Panc1 (cell line): ENCODE measurements around the gene DHRSX. TPM values are rescaled to one million over a fixed set of nuclear protein-coding genes. Genes with fewer than 3 reads are reported as not detected.

Experiments
- ATAC-seq: fragments of 200-7000 bp; cut with Tn5 transposase; 2 replicates; pipeline ENCODE4 v1.9.1; 2020; ENCODE audit warnings: mild to moderate bottlenecking, moderate library complexity
- BruUV-seq: library from RNA; stranded (reverse); fragments of 400-500 nt; replicated peaks from 2 replicates; lab custom pipeline; 2021; lab: Mats Ljungman, UMichigan
- CTCF ChIA-PET: fragments of 300-600 bp; sonication (Branson Sonifier 250); formaldehyde crosslinking; loops from one replicate; lab custom pipeline; 2022; ENCODE audit warnings: antibody characterized with exemption; lab: Charles Lee
- POLR2A ChIA-PET: fragments of 300-600 bp; sonication (Branson Sonifier 250); formaldehyde crosslinking; loops from one replicate; lab custom pipeline; 2022; ENCODE audit warnings: antibody characterized with exemption; lab: Charles Lee
- DNase-seq: peaks from one replicate; pipeline ENCODE4 v3.0.0-alpha.2; 2010; ENCODE audit warnings: low read depth, low spot score
- H3K27ac ChIP-seq: 2 replicates; pipeline ENCODE4 v1.5.1; 2011; ENCODE audit warnings: mild to moderate bottlenecking, low read length, inconsistent platforms
- H3K27me3 ChIP-seq: fragments of 200-500 bp; sonication (Bioruptor generic); 2 replicates; pipeline ENCODE4 v1.6.0; 2014; ENCODE audit warnings: low read length, inconsistent platforms; ENCODE audit not compliant: control insufficient read depth, insufficient read depth
- H3K36me3 ChIP-seq: fragments of 200-500 bp; sonication (Bioruptor generic); 2 replicates; pipeline ENCODE4 v1.5.1; 2014; ENCODE audit warnings: inconsistent platforms, mild to moderate bottlenecking, low read length, moderate library complexity; ENCODE audit not compliant: control insufficient read depth, insufficient read depth
- H3K4me1 ChIP-seq: 2 replicates; pipeline ENCODE4 v1.5.1; 2011; ENCODE audit warnings: inconsistent platforms, mild to moderate bottlenecking, low read length, moderate library complexity; ENCODE audit not compliant: control insufficient read depth, insufficient read depth
- H3K4me3 ChIP-seq, 2 experiments: 2 replicates each; pipeline ENCODE4 v1.5.1; 2011 to 2012; ENCODE audit warnings: low read depth in 2 of 2, low read length in 2 of 2, mild to moderate bottlenecking in 2 of 2, inconsistent platforms in 1 of 2, moderate library complexity in 1 of 2
- H3K9me3 ChIP-seq: fragments of 200-500 bp; sonication (Bioruptor generic); 2 replicates; pipeline ENCODE4 v1.5.1; 2014; ENCODE audit warnings: low read depth, mild to moderate bottlenecking, inconsistent platforms, low read length, moderate library complexity; ENCODE audit not compliant: control insufficient read depth, insufficient read depth
- POLR2AphosphoS5 ChIP-seq: IDR thresholded peaks from 2 replicates; pipeline ENCODE4 v1.6.1; 2012; ENCODE audit warnings: mild to moderate bottlenecking, low read depth, low read length, moderate library complexity
- SIN3A ChIP-seq: IDR thresholded peaks from 2 replicates; pipeline ENCODE4 v1.6.1; 2012; ENCODE audit warnings: low read depth, mild to moderate bottlenecking, low read length, moderate library complexity, borderline replicate concordance; ENCODE audit not compliant: insufficient read depth
- TCF7L2 ChIP-seq: IDR thresholded peaks from 2 replicates; pipeline ENCODE4 v1.6.1; 2011; ENCODE audit warnings: mild to moderate bottlenecking, low read depth, low read length, inconsistent platforms
- in situ Hi-C: cut with HindIII; loops from 2 replicates; pipeline ENCODE4 v1.10.0; 2016; ENCODE audit warnings: low sequenced_read_pairs, low pct_unique_long_range_greater_than_20kb
- intact Hi-C: fragments of 100-400 bp; cut with micrococcal nuclease; formaldehyde crosslinking; loops from one replicate; pipeline ENCODE4 v1.10.0; 2022; ENCODE audit not compliant: unreplicated experiment
- total RNA-seq: library from RNA; stranded (reverse); gene quantifications from one replicate; pipeline ENCODE4 v1.2.1, GENCODE V29; 2021; ENCODE audit not compliant: unreplicated experiment
- TF ChIP-seq, protein P1 (sequence below), 2 experiments: IDR thresholded peaks; 2 replicates each; pipeline ENCODE4 v1.6.1; 2011 to 2012; ENCODE audit warnings: low read depth in 2 of 2, control low read depth in 1 of 2, low read length in 1 of 2, mild to moderate bottlenecking in 1 of 2, moderate library complexity in 1 of 2; ENCODE audit not compliant: insufficient read depth in 1 of 2
- TF ChIP-seq, protein P2 (sequence below): fragments of 450-650 bp; IDR thresholded peaks from 2 replicates; pipeline ENCODE4 v1.5.1; 2017; ENCODE audit warnings: mild to moderate bottlenecking

The DHRSX gene
- total RNA-seq, 1 experiment from 2014 or later, result 20.1 TPM

DNA sequence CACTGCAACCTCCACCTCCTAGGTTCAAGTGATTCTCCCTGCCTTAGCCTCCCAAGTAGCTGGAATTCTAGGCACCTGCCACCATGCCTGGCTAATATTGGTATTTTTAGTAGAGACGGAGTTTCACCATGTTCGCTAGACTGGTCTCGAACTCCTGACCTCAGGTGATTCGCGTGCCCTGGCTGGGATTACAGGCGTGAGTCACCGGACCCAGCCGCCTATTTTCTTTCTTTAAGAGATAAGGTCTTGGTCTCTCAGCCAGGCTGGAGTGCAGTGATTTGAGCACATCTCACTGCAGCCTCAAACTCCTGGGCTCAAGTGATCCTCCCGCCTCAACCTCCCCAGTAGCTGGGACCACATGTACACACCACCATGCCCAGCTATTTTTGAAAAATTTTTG is 166.5 kb downstream of the DHRSX start:
- ChIA-PET CTCF (no interaction called here), POLR2A (no interaction called here)
- Histone ChIP-seq H3K36me3 (no peaks in the 10 kb centered on the region), H3K9me3 (no peaks in the 10 kb centered on the region), H3K4me3 (no peak overlapping the region), H3K27ac (no peak overlapping the region), H3K27me3 (no peaks in the 10 kb centered on the region), H3K4me1 (no peaks in the 10 kb centered on the region)
- BruUV-seq, result no TSS peak
- no peak for ATAC-seq
- in situ Hi-C loops, result no loop called here
- no peak for DNase-seq
- intact Hi-C loops, result no loop called here
- no peak for TF ChIP-seq SIN3A
- no peak for TF ChIP-seq POLR2AphosphoS5
- no peak for TF ChIP-seq TCF7L2
- TF ChIP-seq, protein P1, sequence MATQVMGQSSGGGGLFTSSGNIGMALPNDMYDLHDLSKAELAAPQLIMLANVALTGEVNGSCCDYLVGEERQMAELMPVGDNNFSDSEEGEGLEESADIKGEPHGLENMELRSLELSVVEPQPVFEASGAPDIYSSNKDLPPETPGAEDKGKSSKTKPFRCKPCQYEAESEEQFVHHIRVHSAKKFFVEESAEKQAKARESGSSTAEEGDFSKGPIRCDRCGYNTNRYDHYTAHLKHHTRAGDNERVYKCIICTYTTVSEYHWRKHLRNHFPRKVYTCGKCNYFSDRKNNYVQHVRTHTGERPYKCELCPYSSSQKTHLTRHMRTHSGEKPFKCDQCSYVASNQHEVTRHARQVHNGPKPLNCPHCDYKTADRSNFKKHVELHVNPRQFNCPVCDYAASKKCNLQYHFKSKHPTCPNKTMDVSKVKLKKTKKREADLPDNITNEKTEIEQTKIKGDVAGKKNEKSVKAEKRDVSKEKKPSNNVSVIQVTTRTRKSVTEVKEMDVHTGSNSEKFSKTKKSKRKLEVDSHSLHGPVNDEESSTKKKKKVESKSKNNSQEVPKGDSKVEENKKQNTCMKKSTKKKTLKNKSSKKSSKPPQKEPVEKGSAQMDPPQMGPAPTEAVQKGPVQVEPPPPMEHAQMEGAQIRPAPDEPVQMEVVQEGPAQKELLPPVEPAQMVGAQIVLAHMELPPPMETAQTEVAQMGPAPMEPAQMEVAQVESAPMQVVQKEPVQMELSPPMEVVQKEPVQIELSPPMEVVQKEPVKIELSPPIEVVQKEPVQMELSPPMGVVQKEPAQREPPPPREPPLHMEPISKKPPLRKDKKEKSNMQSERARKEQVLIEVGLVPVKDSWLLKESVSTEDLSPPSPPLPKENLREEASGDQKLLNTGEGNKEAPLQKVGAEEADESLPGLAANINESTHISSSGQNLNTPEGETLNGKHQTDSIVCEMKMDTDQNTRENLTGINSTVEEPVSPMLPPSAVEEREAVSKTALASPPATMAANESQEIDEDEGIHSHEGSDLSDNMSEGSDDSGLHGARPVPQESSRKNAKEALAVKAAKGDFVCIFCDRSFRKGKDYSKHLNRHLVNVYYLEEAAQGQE (IDR thresholded peaks at IDR 0.05; ENCODE audit: insufficient read depth in 1 of 2, low read depth in 2 of 2, low read length in 1 of 2), result no peak
- TF ChIP-seq, protein P2, sequence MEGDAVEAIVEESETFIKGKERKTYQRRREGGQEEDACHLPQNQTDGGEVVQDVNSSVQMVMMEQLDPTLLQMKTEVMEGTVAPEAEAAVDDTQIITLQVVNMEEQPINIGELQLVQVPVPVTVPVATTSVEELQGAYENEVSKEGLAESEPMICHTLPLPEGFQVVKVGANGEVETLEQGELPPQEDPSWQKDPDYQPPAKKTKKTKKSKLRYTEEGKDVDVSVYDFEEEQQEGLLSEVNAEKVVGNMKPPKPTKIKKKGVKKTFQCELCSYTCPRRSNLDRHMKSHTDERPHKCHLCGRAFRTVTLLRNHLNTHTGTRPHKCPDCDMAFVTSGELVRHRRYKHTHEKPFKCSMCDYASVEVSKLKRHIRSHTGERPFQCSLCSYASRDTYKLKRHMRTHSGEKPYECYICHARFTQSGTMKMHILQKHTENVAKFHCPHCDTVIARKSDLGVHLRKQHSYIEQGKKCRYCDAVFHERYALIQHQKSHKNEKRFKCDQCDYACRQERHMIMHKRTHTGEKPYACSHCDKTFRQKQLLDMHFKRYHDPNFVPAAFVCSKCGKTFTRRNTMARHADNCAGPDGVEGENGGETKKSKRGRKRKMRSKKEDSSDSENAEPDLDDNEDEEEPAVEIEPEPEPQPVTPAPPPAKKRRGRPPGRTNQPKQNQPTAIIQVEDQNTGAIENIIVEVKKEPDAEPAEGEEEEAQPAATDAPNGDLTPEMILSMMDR, result no peak

DNA sequence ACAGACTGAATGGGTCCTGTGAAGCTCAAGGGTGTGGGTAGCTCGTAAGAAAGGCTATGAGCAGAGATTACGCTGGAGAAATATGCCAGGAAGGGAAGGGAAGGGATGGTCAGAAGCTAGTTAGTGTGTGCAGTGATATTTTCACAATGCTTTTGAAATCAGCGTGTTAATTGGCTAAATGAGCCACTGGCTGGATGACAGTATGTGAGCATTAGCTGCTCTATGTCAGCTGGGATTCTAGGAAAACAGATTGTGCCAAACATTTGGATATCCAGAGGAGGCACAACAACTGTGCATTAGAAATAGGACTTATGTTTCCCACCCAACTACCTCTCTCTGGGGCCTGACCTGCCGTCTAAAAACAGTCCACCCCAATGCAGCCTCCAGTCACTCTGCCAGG is 168.5 kb downstream of the DHRSX start:
- no peak for DNase-seq
- POLR2A ChIA-PET, result no interaction called here

More for the DNA sequence above, 168.5 kb downstream of the DHRSX start:
- Histone ChIP-seq H3K9me3 (no peaks in the 10 kb centered on the region), H3K36me3 (no peaks in the 10 kb centered on the region), H3K27me3 (no peaks in the 10 kb centered on the region), H3K27ac (no peak overlapping the region), H3K4me1 (no peaks in the 10 kb centered on the region), H3K4me3 (no peak overlapping the region)
- ATAC-seq, result no peak
- BruUV-seq, result no TSS peak
- CTCF ChIA-PET, result no interaction called here
- intact Hi-C loops (no loop called here), in situ Hi-C loops (no loop called here)
- TF ChIP-seq SIN3A, result no peak
- TF ChIP-seq, protein P1 (IDR thresholded peaks at IDR 0.05; ENCODE audit: insufficient read depth in 1 of 2, low read depth in 2 of 2, low read length in 1 of 2), result no peak
- TF ChIP-seq POLR2AphosphoS5, result no peak
- TF ChIP-seq, protein P2, result no peak
- TF ChIP-seq TCF7L2, result no peak
